Osteoblast (primary cell): ENCODE measurements around the gene DACT3. TPM values are rescaled to one million over a fixed set of nuclear protein-coding genes. Genes with fewer than 3 reads are reported as not detected.
A peak's percentile ranks its signal among the peaks of the same experiment; 100 is the strongest.

Experiments used
- DNase-seq: peaks from one replicate; pipeline ENCODE4 v3.0.0; 2011; ENCODE audit warnings: low spot score, mixed read lengths; ENCODE audit not compliant: insufficient read length; ENCODE audit errors: missing footprints
- H2AFZ ChIP-seq: 2 replicates; pipeline ENCODE4 v1.6.0; 2011; ENCODE audit warnings: mild to moderate bottlenecking, low read length
- H3K27ac ChIP-seq: 2 replicates; pipeline ENCODE4 v1.5.1; 2011; ENCODE audit warnings: mild to moderate bottlenecking, low read depth, low read length, moderate library complexity
- H3K27me3 ChIP-seq: 2 replicates; pipeline ENCODE4 v1.6.0; 2012; ENCODE audit warnings: mild to moderate bottlenecking, control low read depth, inconsistent platforms, low read length, moderate library complexity; ENCODE audit not compliant: insufficient read depth
- H3K36me3 ChIP-seq: 2 replicates; pipeline ENCODE4 v1.5.1; 2011; ENCODE audit warnings: mild to moderate bottlenecking, low read length, control low read depth, moderate library complexity; ENCODE audit not compliant: insufficient read depth
- H3K4me1 ChIP-seq: 2 replicates; pipeline ENCODE4 v1.5.1; 2011; ENCODE audit warnings: mild to moderate bottlenecking, low read length, control low read depth, moderate library complexity; ENCODE audit not compliant: insufficient read depth
- H3K4me2 ChIP-seq: 2 replicates; pipeline ENCODE4 v1.6.0; 2011; ENCODE audit warnings: mild to moderate bottlenecking, low read length; ENCODE audit not compliant: insufficient read depth
- H3K4me3 ChIP-seq: fragments of 200-600 bp; sonication (generic); 3 replicates; pipeline ENCODE4 v1.5.1; 2012; ENCODE audit warnings: mild to moderate bottlenecking, low read length, inconsistent platforms; ENCODE audit not compliant: insufficient read depth
- H3K79me2 ChIP-seq: 2 replicates; pipeline ENCODE4 v1.6.0; 2012; ENCODE audit warnings: mild to moderate bottlenecking, low read length, control low read depth, inconsistent platforms; ENCODE audit not compliant: insufficient read depth
- H3K9me3 ChIP-seq: 2 replicates; pipeline ENCODE4 v1.5.1; 2011; ENCODE audit warnings: low read depth, low read length, control low read depth
- H4K20me1 ChIP-seq: 2 replicates; pipeline ENCODE4 v1.6.0; 2012; ENCODE audit warnings: mild to moderate bottlenecking, low read length, control low read depth; ENCODE audit not compliant: insufficient read depth
- total RNA-seq: library from RNA; depleted of rRNA; stranded (reverse); fragments of >200 nt; gene quantifications from 2 replicates; pipeline ENCODE4 v1.2.3, GENCODE V29; 2012
- TF ChIP-seq, protein P1 (sequence below): IDR thresholded peaks from 2 replicates; pipeline ENCODE4 v1.5.1; 2011; ENCODE audit warnings: mild to moderate bottlenecking, low read depth, low read length, moderate library complexity; ENCODE audit errors: extremely low read depth

DACT3 gene
- total RNA-seq, 1 donor = 1.8 TPM

DNA sequence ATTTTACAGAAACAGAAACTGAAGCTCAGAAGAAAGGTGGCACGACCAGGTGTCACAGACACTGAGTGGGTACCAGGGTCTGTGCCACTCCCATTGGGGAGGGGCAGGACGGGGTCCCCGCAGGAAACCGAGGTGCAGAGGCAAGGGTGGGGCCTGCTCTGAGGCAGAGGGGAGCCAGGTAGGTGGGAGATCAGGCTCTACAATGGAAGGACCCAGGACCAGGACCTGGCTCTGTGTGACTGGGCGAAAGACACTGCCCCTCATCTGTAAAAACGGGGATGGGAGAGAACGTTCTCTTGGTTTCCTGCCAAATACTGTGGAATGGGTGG is 38.9 kb downstream of the DACT3 start:
- peak overlapping the region; percentile 78 for H3K4me2 ChIP-seq
- no peaks in the 10 kb centered on the region for H3K9me3 ChIP-seq
- peaks cover 55% of the 10 kb centered on the region for H3K4me1 ChIP-seq
- H3K4me3 ChIP-seq = no peak overlapping the region
- H2AFZ ChIP-seq = no peak overlapping the region
- no peaks in the 10 kb centered on the region for H3K27me3 ChIP-seq
- H4K20me1 ChIP-seq = no peaks in the 10 kb centered on the region
- peak overlapping the region; percentile 86 for H3K27ac ChIP-seq
- TF ChIP-seq, protein P1, sequence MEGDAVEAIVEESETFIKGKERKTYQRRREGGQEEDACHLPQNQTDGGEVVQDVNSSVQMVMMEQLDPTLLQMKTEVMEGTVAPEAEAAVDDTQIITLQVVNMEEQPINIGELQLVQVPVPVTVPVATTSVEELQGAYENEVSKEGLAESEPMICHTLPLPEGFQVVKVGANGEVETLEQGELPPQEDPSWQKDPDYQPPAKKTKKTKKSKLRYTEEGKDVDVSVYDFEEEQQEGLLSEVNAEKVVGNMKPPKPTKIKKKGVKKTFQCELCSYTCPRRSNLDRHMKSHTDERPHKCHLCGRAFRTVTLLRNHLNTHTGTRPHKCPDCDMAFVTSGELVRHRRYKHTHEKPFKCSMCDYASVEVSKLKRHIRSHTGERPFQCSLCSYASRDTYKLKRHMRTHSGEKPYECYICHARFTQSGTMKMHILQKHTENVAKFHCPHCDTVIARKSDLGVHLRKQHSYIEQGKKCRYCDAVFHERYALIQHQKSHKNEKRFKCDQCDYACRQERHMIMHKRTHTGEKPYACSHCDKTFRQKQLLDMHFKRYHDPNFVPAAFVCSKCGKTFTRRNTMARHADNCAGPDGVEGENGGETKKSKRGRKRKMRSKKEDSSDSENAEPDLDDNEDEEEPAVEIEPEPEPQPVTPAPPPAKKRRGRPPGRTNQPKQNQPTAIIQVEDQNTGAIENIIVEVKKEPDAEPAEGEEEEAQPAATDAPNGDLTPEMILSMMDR = no peak
- no peaks in the 10 kb centered on the region for H3K36me3 ChIP-seq
- DNase-seq = no peak
- H3K79me2 ChIP-seq = peaks cover 16% of the 10 kb centered on the region

GRCh38 chr19:46621191-46622117 is 39.5 kb downstream of the DACT3 start:
- TF ChIP-seq, protein P1 = peak; percentile 15
- peaks cover 61% of the 10 kb centered on the region for H3K4me1 ChIP-seq
- H3K27me3 ChIP-seq = no peaks in the 10 kb centered on the region
- H3K27ac ChIP-seq = peak overlapping the region; percentile 86
- peaks cover 16% of the 10 kb centered on the region for H3K79me2 ChIP-seq
- no peaks in the 10 kb centered on the region for H3K9me3 ChIP-seq
- peak overlapping the region; percentile 78 for H3K4me2 ChIP-seq
- H3K4me3 ChIP-seq = peak overlapping the region; percentile 44
- no peaks in the 10 kb centered on the region for H3K36me3 ChIP-seq
- no peaks in the 10 kb centered on the region for H4K20me1 ChIP-seq
- peak; percentile 87 for DNase-seq
- peak overlapping the region; percentile 80 for H2AFZ ChIP-seq

DNA sequence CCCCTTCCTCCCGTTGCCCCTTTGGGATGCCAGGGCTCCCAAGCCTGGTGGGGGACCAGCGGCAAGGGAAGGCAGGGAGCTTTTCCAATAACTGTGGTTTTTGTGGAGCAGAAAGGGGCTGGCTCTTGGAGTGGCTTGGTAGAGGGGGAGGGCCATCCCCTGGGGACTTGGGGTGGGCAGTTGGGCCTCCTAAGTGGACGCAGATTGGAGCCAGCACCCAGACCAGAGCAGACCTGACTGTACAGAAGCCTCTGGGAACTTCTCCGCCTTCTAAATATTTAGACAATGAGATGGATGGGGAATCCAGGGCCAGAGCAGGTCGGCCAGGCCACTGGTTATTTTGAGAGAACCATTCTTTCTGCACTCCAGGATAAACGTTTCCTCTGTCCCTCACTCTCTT is 40.3 kb downstream of the DACT3 start:
- Histone ChIP-seq H3K4me3 (peak overlapping the region; percentile 44), H3K27ac (peak overlapping the region; percentile 86), H3K4me1 (peaks cover 57% of the 10 kb centered on the region), H3K36me3 (no peaks in the 10 kb centered on the region), H2AFZ (peak overlapping the region; percentile 80), H3K4me2 (peak overlapping the region; percentile 78), H4K20me1 (no peaks in the 10 kb centered on the region), H3K27me3 (no peaks in the 10 kb centered on the region), H3K9me3 (no peaks in the 10 kb centered on the region), H3K79me2 (peaks cover 16% of the 10 kb centered on the region)
- TF ChIP-seq, protein P1 = no peak
- DNase-seq = peak; percentile 96

DNA sequence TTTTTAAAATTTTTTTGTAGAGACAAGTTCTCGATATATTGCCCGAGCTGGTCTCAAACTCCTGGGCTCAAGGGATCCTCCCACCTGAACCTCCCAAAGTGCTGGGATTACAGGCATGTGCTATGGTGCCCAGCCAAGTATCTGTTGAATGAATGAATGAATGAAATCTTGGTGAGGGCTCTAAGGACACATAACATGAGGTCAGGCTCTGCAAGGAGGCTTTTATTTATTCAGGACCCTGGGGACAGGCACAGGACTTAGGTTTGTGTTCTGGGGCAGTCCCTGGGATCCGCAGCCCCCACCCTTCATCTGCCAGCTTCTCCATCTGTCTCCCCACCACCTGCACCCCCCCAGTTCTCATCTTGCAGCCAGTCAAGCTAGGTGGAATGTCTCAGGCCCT is 40.7 kb downstream of the DACT3 start:
- Histone ChIP-seq H3K4me3 (no peak overlapping the region), H4K20me1 (no peaks in the 10 kb centered on the region), H3K27me3 (no peaks in the 10 kb centered on the region), H3K27ac (peak overlapping the region; percentile 86), H3K9me3 (no peaks in the 10 kb centered on the region), H3K36me3 (no peaks in the 10 kb centered on the region), H3K4me2 (peak overlapping the region; percentile 78), H3K79me2 (peaks cover 16% of the 10 kb centered on the region), H3K4me1 (peaks cover 52% of the 10 kb centered on the region), H2AFZ (no peak overlapping the region)
- no peak for DNase-seq
- TF ChIP-seq, protein P1 = no peak
